HG03565 (cell line): ENCODE measurements around the gene BARHL1.

Experiments used
- ATAC-seq: cut with Tn5 transposase; IDR thresholded peaks from one replicate; pipeline ENCODE4 v1.9.1; 2021; ENCODE audit warnings: mild to moderate bottlenecking, moderate library complexity; ENCODE audit not compliant: unreplicated experiment

BARHL1 gene

GRCh38 chr9:132582276-132582785 is at the start of gene BARHL1:
TSS of gene BARHL1 (plus strand) at chr9:132582606. CDS start at chr9:132582798, 192 bp downstream.
- ATAC-seq: no peak

GRCh38 chr9:132534832-132535231 is 47.6 kb upstream of the BARHL1 start:
- no peak for ATAC-seq

GRCh38 chr9:132536124-132536523 is 46.3 kb upstream of the BARHL1 start:
- ATAC-seq: no peak

- ATAC-seq: no peak
Observed at GRCh38 chr9:132537352-132537751, 45.1 kb upstream of the BARHL1 start.

GRCh38 chr9:132538071-132538470 is 44.3 kb upstream of the BARHL1 start:
- ATAC-seq: no peak

GRCh38 chr9:132539096-132539495 is 43.3 kb upstream of the BARHL1 start:
- no peak for ATAC-seq

- ATAC-seq: no peak
Observed at GRCh38 chr9:132541051-132541450, 41.4 kb upstream of the BARHL1 start.

GRCh38 chr9:132541870-132542830 is 40.3 kb upstream of the BARHL1 start:
- ATAC-seq: no peak

GRCh38 chr9:132543251-132543650 is 39.2 kb upstream of the BARHL1 start:
- no peak for ATAC-seq

- no peak for ATAC-seq
Observed at GRCh38 chr9:132543960-132544359, 38.4 kb upstream of the BARHL1 start.

- no peak for ATAC-seq
Observed at GRCh38 chr9:132545578-132545977, 36.8 kb upstream of the BARHL1 start.

- ATAC-seq: no peak
Observed at GRCh38 chr9:132546148-132547051, 36.0 kb upstream of the BARHL1 start.

- ATAC-seq: no peak
Observed at GRCh38 chr9:132547052-132547431, 35.4 kb upstream of the BARHL1 start.

GRCh38 chr9:132547436-132547835 is 35.0 kb upstream of the BARHL1 start:
- ATAC-seq: no peak

GRCh38 chr9:132547976-132548730 is 34.3 kb upstream of the BARHL1 start:
- ATAC-seq: no peak

- ATAC-seq: no peak
Observed at GRCh38 chr9:132548751-132549640, 33.4 kb upstream of the BARHL1 start.

GRCh38 chr9:132551556-132551955 is 30.9 kb upstream of the BARHL1 start:
- no peak for ATAC-seq

- ATAC-seq: no peak
Observed at GRCh38 chr9:132552041-132552440, 30.4 kb upstream of the BARHL1 start.

GRCh38 chr9:132554755-132555154 is 27.7 kb upstream of the BARHL1 start:
- no peak for ATAC-seq

- no peak for ATAC-seq
Observed at GRCh38 chr9:132555528-132555927, 26.9 kb upstream of the BARHL1 start.
